IPS DF 6.9 (cell line): Measurements from ENCODE around the gene PRDM5.

ENCODE experiments used
- DNase-seq: peaks from one replicate; pipeline ENCODE4 v3.0.0-alpha.2; 2013; ENCODE audit warnings: low read depth, low spot score
- H3K27ac ChIP-seq: one replicate; pipeline ENCODE4 v1.5.1; 2013; ENCODE audit warnings: low read length, control low read depth
- H3K27me3 ChIP-seq: 2 replicates; pipeline ENCODE4 v1.6.1; 2013; ENCODE audit warnings: mild to moderate bottlenecking, low read length; ENCODE audit not compliant: control insufficient read depth, insufficient read depth
- H3K36me3 ChIP-seq: 2 replicates; pipeline ENCODE4 v1.6.1; 2013; ENCODE audit warnings: low read length; ENCODE audit not compliant: control insufficient read depth, insufficient read depth
- H3K4me1 ChIP-seq: 2 replicates; pipeline ENCODE4 v1.6.1; 2013; ENCODE audit warnings: low read length; ENCODE audit not compliant: control insufficient read depth, insufficient read depth
- H3K4me3 ChIP-seq: 2 replicates; pipeline ENCODE4 v1.5.1; 2013; ENCODE audit warnings: mild to moderate bottlenecking, low read length
- H3K9me3 ChIP-seq: 2 replicates; pipeline ENCODE4 v1.6.1; 2013; ENCODE audit warnings: low read length, inconsistent platforms; ENCODE audit not compliant: control insufficient read depth, insufficient read depth
- WGBS: extraction: QIAGEN DNeasy Blood & Tissue Kit; methylation state at CpG from one replicate; pipeline ENCODE4 v1.1.7; 2013; ENCODE audit warnings: mixed read lengths, missing lambda C conversion rate; ENCODE audit not compliant: insufficient read length, insufficient coverage; 5-methylcytosine and 5-hydroxymethylcytosine counted together

The PRDM5 gene

GRCh38 chr4:120733054-120733453, 189.5 kb downstream of the PRDM5 start:
- Histone ChIP-seq H3K27me3 (no peaks in the 10 kb centered on the region), H3K9me3 (no peaks in the 10 kb centered on the region), H3K4me3 (no peak overlapping the region), H3K27ac (no peak overlapping the region), H3K36me3 (no peaks in the 10 kb centered on the region), H3K4me1 (peaks cover 1% of the 10 kb centered on the region; the same call in 1 of the 2 replicates)
- no CpG with 5 or more reads among the region's 2 CpGs for WGBS
- DNase-seq: no peak

- no peak overlapping the region for H3K4me3 ChIP-seq
- H3K27ac ChIP-seq: no peak overlapping the region
- H3K36me3 ChIP-seq: no peaks in the 10 kb centered on the region
- no peaks in the 10 kb centered on the region for H3K27me3 ChIP-seq
- no peaks in the 10 kb centered on the region for H3K9me3 ChIP-seq
- peaks cover 1% of the 10 kb centered on the region; the same call in 1 of the 2 replicates for H3K4me1 ChIP-seq
- DNase-seq: no peak
- no CpG with 5 or more reads among the region's 3 CpGs for WGBS
Measured at GRCh38 chr4:120731561-120731960, 191.0 kb downstream of the PRDM5 start.

GRCh38 chr4:120730777-120731320, 191.7 kb downstream of the PRDM5 start:
- Histone ChIP-seq H3K27me3 (no peaks in the 10 kb centered on the region), H3K9me3 (no peaks in the 10 kb centered on the region), H3K4me1 (peaks cover 1% of the 10 kb centered on the region; the same call in 1 of the 2 replicates), H3K27ac (no peak overlapping the region), H3K36me3 (no peaks in the 10 kb centered on the region), H3K4me3 (no peak overlapping the region)
- no peak for DNase-seq
- no CpG with 5 or more reads among the region's 4 CpGs for WGBS

GRCh38 chr4:120728892-120729675, 193.4 kb downstream of the PRDM5 start:
- H3K4me1 ChIP-seq: peaks cover 1% of the 10 kb centered on the region; the same call in 1 of the 2 replicates
- no peaks in the 10 kb centered on the region for H3K36me3 ChIP-seq
- no peak overlapping the region for H3K27ac ChIP-seq
- no peaks in the 10 kb centered on the region for H3K27me3 ChIP-seq
- no CpG with 5 or more reads among the region's 4 CpGs for WGBS
- H3K4me3 ChIP-seq: no peak overlapping the region
- no peak for DNase-seq
- no peaks in the 10 kb centered on the region for H3K9me3 ChIP-seq

GRCh38 chr4:120725639-120726580, 196.6 kb downstream of the PRDM5 start:
- whole genome bisulfite sequencing: no CpG with 5 or more reads among the region's 6 CpGs
- Histone ChIP-seq H3K4me1 (peaks cover 3% of the 10 kb centered on the region; the same call in 1 of the 2 replicates), H3K27ac (no peak overlapping the region)

GRCh38 chr4:120724656-120725055, 197.9 kb downstream of the PRDM5 start:
- no CpG with 5 or more reads among the region's 2 CpGs for WGBS
- peaks cover 3% of the 10 kb centered on the region; the same call in 1 of the 2 replicates for H3K4me1 ChIP-seq
- no peaks in the 10 kb centered on the region for H3K36me3 ChIP-seq

More at GRCh38 chr4:120725639-120726580, 196.6 kb downstream of the PRDM5 start:
- DNase-seq: no peak
- no peaks in the 10 kb centered on the region for H3K27me3 ChIP-seq
- no peaks in the 10 kb centered on the region for H3K9me3 ChIP-seq
- H3K36me3 ChIP-seq: no peaks in the 10 kb centered on the region
- H3K4me3 ChIP-seq: no peak overlapping the region

GRCh38 chr4:120723986-120724385, 198.5 kb downstream of the PRDM5 start:
- no peak overlapping the region for H3K27ac ChIP-seq
- peaks cover 3% of the 10 kb centered on the region; the same call in 1 of the 2 replicates for H3K4me1 ChIP-seq
- no peak for DNase-seq
- H3K4me3 ChIP-seq: no peak overlapping the region
- no peaks in the 10 kb centered on the region for H3K9me3 ChIP-seq
- no CpG with 5 or more reads among the region's 2 CpGs for WGBS
- no peaks in the 10 kb centered on the region for H3K27me3 ChIP-seq
- H3K36me3 ChIP-seq: no peaks in the 10 kb centered on the region

More at GRCh38 chr4:120724656-120725055, 197.9 kb downstream of the PRDM5 start:
- H3K4me3 ChIP-seq: no peak overlapping the region
- H3K27ac ChIP-seq: no peak overlapping the region
- DNase-seq: no peak
- H3K9me3 ChIP-seq: no peaks in the 10 kb centered on the region
- H3K27me3 ChIP-seq: no peaks in the 10 kb centered on the region

GRCh38 chr4:120723105-120723504, 199.4 kb downstream of the PRDM5 start:
- Histone ChIP-seq H3K4me1 (peaks cover 3% of the 10 kb centered on the region; the same call in 1 of the 2 replicates), H3K27me3 (no peaks in the 10 kb centered on the region), H3K27ac (no peak overlapping the region), H3K4me3 (no peak overlapping the region), H3K9me3 (no peaks in the 10 kb centered on the region), H3K36me3 (no peaks in the 10 kb centered on the region)
- DNase-seq: no peak
- no CpG with 5 or more reads among the region's 3 CpGs for WGBS

- Histone ChIP-seq H3K9me3 (no peaks in the 10 kb centered on the region), H3K36me3 (no peaks in the 10 kb centered on the region), H3K27ac (no peak overlapping the region), H3K27me3 (no peaks in the 10 kb centered on the region), H3K4me3 (no peak overlapping the region), H3K4me1 (peaks cover 3% of the 10 kb centered on the region; the same call in 1 of the 2 replicates)
- no CpG with 5 or more reads among the region's 7 CpGs for WGBS
- DNase-seq: no peak
Measured at GRCh38 chr4:120722655-120723054, 199.9 kb downstream of the PRDM5 start.

- H3K27ac ChIP-seq: no peak overlapping the region
- no peaks in the 10 kb centered on the region for H3K27me3 ChIP-seq
- H3K36me3 ChIP-seq: no peaks in the 10 kb centered on the region
- H3K4me1 ChIP-seq: peaks cover 3% of the 10 kb centered on the region; the same call in 1 of the 2 replicates
- H3K9me3 ChIP-seq: no peaks in the 10 kb centered on the region
- no peak for DNase-seq
- no CpG with 5 or more reads among the region's 5 CpGs for WGBS
- H3K4me3 ChIP-seq: no peak overlapping the region
Measured at GRCh38 chr4:120720354-120720934, 202.1 kb downstream of the PRDM5 start.
